GM18907 (cell line): ENCODE data around the gene MGMT.

Experiments
- ATAC-seq: cut with Tn5 transposase; IDR thresholded peaks from one replicate; pipeline ENCODE4 v1.9.1; 2021; ENCODE audit warnings: mild to moderate bottlenecking, moderate library complexity; ENCODE audit not compliant: unreplicated experiment

Gene MGMT

DNA sequence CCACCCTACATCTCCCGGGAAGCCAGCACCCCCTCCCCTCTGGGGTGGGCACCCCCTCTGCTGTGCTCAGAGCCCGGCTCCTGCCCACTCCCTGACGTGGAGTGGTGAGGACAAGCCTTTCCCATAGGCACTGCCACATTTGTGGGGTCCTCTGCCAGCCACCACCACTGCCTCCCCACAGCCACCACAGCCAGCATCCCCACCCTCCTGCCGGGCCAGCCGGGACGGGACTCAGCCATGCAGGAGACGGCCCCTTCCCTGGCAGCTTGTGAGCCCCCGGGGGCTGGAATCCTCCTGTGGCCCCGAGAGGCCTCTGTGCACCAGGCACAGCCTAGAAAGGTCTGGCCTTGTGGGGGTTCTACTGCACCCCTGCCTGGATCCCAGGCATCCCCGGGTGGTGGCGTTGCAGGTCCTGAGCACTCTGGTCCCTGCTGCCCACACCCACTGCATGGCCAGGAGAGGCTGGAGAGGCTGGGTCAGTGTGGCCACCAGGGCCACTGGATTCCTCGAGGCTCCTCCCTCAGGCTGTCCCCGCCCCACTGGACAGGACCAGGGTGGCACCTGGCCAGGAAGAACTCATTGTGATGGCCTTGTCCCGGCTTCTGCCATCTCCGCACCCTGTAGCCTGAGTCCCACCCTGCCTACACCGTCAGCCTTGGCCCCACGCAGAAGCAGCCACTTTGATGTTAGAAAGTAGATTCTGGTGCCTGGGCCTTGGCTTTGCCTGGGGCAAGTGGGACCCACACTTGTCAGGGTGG lies 349.0 kb downstream of the MGMT start:
- no peak for ATAC-seq

- ATAC-seq, result no peak
Measured at GRCh38 chr10:129816656-129817045, 349.6 kb downstream of the MGMT start.
